Stimulated activated naive CD4-positive, alpha-beta T cell treated with Interleukin-2 at 50 U/mL for 16 hours (primary cell): Measurements from ENCODE around the gene CCDC28B.

ENCODE experiments used
- DNase-seq: peaks from one replicate; lab custom pipeline; 2025; lab: John Stamatoyannopoulos, UW

CCDC28B gene

DNA sequence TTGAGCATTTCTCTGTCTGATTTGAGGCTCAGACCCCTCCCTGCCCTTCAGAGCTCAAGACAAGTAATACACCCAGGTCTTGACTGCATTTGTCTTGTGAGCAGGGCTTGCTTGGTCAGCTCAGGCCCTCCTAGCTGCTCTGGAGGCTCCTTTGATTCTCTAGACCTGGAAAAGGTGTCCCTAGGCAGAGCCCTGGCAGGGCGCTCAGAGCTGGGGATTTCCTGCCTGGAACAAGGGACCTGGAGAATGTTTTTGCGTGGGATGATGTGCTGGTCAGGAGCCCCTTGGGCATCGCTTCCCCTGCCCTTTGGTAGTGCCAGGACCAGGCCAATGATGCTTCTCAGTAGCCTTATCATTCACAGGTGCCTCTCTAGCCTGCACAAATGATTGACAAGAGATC is 4.9 kb upstream of the CCDC28B start:
- DNase-seq, result no peak

- no peak for DNase-seq
These were observed 4.2 kb upstream of the CCDC28B start for GRCh38 chr1:32195972-32196823.

DNA sequence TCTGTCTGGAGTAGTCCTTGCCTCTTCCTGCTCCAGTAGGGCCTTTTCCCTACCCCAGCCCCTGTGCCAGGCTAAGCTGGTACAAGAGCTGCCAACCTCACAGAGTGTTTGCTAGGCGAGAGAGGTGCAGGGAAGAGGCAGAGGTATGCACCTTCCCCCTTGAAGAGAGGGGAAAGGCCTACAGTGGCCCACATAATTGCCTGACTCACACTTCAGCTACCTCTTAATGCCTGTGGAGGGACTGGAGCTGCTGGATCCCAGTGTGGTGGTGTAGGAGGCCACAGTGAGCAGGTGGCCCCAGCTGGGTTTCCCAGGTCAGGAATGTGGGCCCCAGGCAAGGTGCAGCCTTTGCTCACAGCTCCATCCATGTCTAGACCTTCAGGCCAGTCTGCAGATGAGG is 3.3 kb upstream of the CCDC28B start:
- no peak for DNase-seq

GRCh38 chr1:32197837-32198236 is 2.6 kb upstream of the CCDC28B start:
- no peak for DNase-seq

GRCh38 chr1:32198237-32199042 is 2.0 kb upstream of the CCDC28B start:
- DNase-seq, result no peak

GRCh38 chr1:32199043-32199716 is 1.2 kb upstream of the CCDC28B start:
- DNase-seq, result no peak

DNA sequence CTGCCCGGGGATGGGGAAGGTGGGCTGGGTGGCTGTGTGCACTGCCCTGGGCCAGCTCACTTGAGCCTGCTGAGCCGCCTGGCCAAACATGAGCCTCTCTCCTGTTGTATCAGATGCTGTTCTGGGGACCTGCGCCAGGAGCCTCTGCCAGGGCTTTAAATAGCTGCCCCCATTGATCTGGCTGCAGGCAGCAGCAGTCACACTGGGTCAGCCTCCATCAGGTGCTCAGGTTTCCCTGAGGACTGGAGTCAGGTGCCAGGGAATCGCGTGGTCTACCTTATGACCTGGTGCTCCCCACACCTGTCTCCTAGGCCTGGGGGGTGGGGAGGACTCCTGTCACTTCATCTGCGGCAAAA is 700 bp upstream of the CCDC28B start:
- DNase-seq, result no peak

DNA sequence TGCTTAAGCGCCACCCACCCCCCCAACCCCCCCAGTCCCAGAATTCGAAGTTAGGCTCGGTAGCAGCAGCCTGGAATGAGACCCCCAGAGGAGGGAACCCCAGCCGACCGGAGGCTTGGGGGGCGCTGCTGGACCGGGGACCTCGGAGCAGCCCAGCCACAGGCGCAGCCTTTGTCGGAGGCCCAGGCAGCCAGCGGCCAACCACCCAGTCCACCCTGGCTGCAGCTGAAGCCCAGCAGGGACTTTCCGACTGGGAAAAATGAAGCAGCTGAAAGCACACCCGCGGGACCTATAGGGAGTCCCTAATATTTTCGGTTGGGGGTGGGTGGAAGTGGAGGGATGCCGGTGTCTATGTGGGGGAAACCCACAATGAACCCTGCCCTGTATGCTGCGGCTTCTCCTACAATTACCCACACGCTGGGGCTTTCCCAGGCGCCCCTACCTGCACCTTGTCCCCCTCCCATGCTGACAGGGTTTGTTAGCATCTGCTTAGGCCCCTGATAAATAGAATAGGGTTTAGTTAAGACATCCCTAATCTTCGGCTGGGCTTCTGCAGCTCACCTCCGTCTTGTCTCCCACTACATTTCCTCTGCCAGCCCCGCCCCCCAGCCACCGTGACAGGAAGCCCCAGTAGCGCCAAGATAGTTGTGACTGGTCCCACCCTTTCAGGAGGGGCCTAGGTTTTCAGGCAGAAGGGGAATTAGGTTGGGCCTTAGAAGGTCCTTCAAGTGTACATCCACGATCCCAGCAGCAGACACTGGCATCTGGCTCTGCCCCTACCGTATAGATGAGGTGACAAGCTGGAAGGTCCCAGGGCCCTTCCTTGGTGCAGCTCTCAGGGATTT is 838 bp downstream of the CCDC28B start:
- peak; percentile 75 for DNase-seq

DNA sequence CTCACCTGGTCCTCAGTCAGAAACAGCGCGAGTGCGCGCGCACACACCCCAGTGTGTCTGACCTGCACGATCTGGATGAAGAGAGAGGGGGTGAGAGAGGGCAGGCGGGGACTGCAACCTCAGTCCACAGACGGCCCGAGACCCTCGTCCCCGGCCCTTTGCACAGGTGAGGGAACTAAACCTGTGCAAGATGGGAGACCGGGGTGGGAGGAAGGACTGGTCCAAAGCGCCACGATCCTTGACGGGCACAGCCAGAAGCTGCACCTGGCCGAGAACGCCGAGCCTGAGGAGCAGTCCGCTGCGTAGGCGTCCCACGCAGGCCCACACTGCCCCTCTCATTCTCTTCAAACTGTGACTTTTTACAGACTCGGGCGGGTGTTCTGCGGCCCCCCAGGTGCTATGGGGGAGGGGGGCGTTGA is 4.6 kb downstream of the CCDC28B start:
- no peak for DNase-seq

- peak; percentile 83 for DNase-seq
These were observed 5.3 kb downstream of the CCDC28B start, which contains the start of gene IQCC for GRCh38 chr1:32205401-32206370. IQCC (plus strand) TSS chr1:32205671; CDS start chr1:32205682, 11 bp downstream.

DNA sequence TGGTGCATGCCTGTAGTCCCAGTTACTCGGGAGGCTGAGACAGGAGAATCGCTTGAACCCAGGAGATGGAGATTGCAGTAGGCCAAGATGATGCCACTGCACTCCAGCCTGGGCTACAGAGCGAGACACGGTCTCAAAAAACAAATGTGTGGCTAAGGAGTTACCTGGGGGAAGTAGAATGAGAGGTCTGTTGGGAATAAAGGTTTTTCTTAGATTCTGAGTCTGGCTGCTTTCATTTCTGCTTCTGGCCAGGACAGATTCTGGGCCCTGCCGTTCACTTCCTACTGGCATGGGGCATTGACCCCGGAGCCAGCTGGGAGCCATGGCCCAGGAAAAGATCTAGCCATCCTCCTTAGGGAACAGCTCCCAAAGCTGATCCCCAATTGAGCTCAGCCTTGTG is 8.1 kb downstream of the CCDC28B start:
- DNase-seq, result no peak

GRCh38 chr1:32208891-32209328 is 8.5 kb downstream of the CCDC28B start, which contains the start of gene DCDC2B:
DCDC2B (plus strand) TSS chr1:32209089; CDS start chr1:32209094, 5 bp downstream.
- DNase-seq, result no peak

DNA sequence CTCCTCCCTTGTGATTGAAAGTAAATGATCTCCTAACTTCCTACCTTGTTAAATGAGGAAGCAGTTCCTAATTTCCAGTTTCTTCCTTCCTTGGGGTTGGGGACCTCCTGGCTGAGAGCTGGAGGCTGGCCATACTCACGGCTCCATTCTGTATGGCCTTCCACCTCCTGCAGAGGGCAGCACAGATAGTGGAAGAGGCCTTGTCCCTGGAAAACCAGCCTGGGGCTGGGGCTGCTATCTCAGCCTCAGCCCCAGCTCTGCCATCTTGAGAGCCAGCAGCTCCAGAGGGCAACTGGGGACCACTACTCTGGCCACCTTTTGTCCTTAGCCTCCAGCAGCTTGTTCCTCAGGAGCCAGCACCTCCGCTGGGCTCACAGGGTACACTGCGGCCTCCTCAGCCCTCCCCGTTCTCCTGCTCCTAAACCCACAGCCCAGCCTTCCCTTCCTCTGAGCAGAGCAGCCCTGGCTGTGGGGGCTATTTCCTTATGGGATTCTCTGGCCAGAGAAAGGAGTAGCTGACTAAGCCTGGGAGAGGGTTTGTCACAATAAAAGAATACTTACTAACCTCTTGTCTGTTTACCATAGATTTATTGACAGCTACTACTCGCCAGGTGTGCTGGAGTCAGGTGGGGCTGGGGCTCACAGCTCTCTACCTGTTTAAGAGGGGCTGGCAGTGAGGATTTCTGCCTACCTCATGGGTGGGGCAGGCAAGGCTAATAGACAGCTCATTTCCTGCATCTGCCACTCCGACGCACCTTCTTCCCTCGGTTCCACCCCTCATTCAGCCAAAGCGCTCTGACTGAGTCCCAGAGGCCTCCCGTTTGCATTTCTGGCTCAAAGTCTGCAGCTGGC is 15.5 kb downstream of the CCDC28B start:
- peak; percentile 40 for DNase-seq

GRCh38 chr1:32216566-32216965 is 16.2 kb downstream of the CCDC28B start:
- no peak for DNase-seq

- no peak for DNase-seq
These were observed 18.6 kb downstream of the CCDC28B start for GRCh38 chr1:32219022-32219421.

GRCh38 chr1:32220746-32221580 is 20.6 kb downstream of the CCDC28B start:
- DNase-seq, result no peak

GRCh38 chr1:32221581-32221979 is 21.2 kb downstream of the CCDC28B start:
- DNase-seq, result no peak

DNA sequence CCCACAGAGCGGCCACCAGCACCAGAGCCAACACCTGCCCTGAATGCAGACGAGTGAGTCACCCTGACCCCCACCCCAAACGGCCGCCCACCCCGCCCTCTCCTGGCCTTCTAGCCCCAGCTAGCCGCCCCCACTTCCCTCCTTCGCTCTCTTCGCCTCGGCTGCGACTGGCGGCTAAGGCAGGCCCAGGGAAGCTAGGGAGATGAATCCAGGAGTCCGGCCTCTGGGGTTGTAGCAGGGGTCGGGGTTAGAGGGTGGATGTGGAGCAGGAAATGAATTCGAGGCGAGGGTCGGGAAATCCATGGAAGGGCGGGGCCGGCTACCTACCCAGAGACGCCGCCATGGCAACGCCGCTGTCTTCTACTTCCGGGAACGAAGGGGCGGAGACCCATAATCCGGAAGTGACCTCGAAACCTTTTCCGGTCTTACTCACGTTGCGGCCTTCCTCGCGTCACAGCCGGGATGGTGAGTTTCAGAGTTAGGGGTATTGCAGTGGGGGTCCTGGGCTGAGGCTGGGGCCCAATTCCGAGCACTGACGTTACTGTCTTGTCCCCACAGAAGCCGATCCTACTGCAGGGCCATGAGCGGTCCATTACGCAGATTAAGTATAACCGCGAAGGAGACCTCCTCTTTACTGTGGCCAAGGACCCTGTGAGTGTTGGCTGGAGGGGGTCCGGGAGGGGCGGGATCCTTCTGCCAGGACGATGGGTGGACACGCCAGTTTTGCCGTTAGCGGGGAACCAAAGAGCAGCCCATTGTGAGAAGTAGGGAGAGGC is 21.8 kb downstream of the CCDC28B start, which contains the start of the genes EIF3I and TMEM234:
Gene EIF3I (plus strand): TSS at position 428 of the 776 bp plus-strand sequence. CDS start 35 bp downstream, at position 463.
Gene TMEM234 (minus strand): TSS at position 374 of the 776 bp plus-strand sequence. CDS start 31 bp downstream, at position 343.
- DNase-seq, result peak; percentile 87
